Mesothelial cell of epicardium (in vitro differentiated cells): ENCODE measurements around the gene SYK. TPM values are rescaled to one million over a fixed set of nuclear protein-coding genes. Genes with fewer than 3 reads are reported as not detected.
A peak's percentile ranks its signal among the peaks of the same experiment; 100 is the strongest.

Source experiments
- DNase-seq, 2 experiments: peaks; one replicate each; pipeline ENCODE4 v3.0.0; 2021; ENCODE audit warnings: low spot score in 2 of 2; ENCODE audit not compliant: unreplicated experiment in 2 of 2
- H3K27ac Mint-ChIP-seq: 2 replicates; pipeline ENCODE4 v1.8.0; 2021; ENCODE audit warnings: mixed read lengths
- H3K27me3 Mint-ChIP-seq: 2 replicates; pipeline ENCODE4 v1.8.0; 2021; ENCODE audit warnings: low read depth, mixed read lengths
- H3K36me3 Mint-ChIP-seq: 2 replicates; pipeline ENCODE4 v1.8.0; 2021; ENCODE audit warnings: mixed read lengths
- H3K4me1 Mint-ChIP-seq: 2 replicates; pipeline ENCODE4 v1.8.0; 2021; ENCODE audit warnings: mixed read lengths
- H3K4me3 Mint-ChIP-seq: 2 replicates; pipeline ENCODE4 v1.8.0; 2021; ENCODE audit warnings: mild to moderate bottlenecking, moderate library complexity, mixed read lengths
- H3K9me3 Mint-ChIP-seq: 2 replicates; pipeline ENCODE4 v1.8.0; 2021; ENCODE audit warnings: mixed read lengths
- total RNA-seq: library from RNA; stranded (reverse); gene quantifications from 3 replicates; pipeline ENCODE4 v1.2.1, GENCODE V29; 2021
- TF ChIP-seq, protein P1 (sequence below): fragments of 200-600 bp; sonication (generic); IDR thresholded peaks from one replicate; pipeline ENCODE4 v1.5.0; 2021; ENCODE audit warnings: antibody characterized with exemption; ENCODE audit not compliant: unreplicated experiment

Gene SYK
- total RNA-seq, 1 donor from 2014 or later: 3.8 TPM

DNA sequence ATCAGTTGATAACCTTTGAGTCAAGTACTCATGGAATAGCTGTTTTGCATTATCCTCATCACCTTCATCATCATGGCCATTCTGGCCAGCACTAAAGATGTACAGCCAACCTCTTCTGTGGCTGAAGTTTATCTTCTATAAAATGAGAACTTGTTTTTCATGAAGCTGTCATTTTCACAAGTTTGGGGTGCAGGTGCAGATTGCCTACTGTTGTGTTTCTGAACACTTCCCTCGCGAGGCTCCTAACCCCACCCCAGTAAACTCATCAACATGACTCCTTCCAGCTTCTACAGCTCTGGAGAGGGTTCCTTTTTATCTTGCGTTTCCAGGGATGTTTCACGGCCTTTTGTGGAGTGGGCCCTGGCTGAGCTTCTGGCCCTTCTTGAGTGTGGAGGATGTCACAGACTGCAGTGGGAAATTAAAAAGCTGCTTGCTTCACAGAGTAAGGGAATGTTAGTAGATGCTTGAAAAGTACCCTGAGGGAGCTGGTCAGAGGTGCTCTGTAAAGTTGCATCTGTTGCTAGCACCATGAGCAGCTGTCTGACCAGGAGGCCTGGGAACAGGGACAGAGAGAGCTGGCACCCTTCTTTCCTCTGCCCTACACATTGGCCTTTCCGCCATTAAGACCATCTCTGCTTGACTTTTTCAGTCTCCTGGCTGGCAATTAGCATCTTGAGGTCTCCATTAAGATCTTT, 24.9 kb downstream of the SYK start:
- Mint-ChIP-seq H3K9me3 (peaks cover 22% of the 10 kb centered on the region), H3K4me3 (no peak overlapping the region), H3K27me3 (peaks cover 18% of the 10 kb centered on the region), H3K27ac (no peak overlapping the region), H3K36me3 (peaks cover 5% of the 10 kb centered on the region), H3K4me1 (no peaks in the 10 kb centered on the region)
- DNase-seq: no peak
- TF ChIP-seq, protein P1, sequence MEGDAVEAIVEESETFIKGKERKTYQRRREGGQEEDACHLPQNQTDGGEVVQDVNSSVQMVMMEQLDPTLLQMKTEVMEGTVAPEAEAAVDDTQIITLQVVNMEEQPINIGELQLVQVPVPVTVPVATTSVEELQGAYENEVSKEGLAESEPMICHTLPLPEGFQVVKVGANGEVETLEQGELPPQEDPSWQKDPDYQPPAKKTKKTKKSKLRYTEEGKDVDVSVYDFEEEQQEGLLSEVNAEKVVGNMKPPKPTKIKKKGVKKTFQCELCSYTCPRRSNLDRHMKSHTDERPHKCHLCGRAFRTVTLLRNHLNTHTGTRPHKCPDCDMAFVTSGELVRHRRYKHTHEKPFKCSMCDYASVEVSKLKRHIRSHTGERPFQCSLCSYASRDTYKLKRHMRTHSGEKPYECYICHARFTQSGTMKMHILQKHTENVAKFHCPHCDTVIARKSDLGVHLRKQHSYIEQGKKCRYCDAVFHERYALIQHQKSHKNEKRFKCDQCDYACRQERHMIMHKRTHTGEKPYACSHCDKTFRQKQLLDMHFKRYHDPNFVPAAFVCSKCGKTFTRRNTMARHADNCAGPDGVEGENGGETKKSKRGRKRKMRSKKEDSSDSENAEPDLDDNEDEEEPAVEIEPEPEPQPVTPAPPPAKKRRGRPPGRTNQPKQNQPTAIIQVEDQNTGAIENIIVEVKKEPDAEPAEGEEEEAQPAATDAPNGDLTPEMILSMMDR: no peak

- Mint-ChIP-seq H3K9me3 (peaks cover 22% of the 10 kb centered on the region), H3K27ac (no peak overlapping the region), H3K4me3 (no peak overlapping the region), H3K27me3 (peaks cover 18% of the 10 kb centered on the region), H3K36me3 (peaks cover 5% of the 10 kb centered on the region), H3K4me1 (no peaks in the 10 kb centered on the region)
- DNase-seq: peak in 1 of 2 experiments; percentile 2
- TF ChIP-seq, protein P1: no peak
Measured at GRCh38 chr9:90827181-90827871, 25.7 kb downstream of the SYK start.

DNA sequence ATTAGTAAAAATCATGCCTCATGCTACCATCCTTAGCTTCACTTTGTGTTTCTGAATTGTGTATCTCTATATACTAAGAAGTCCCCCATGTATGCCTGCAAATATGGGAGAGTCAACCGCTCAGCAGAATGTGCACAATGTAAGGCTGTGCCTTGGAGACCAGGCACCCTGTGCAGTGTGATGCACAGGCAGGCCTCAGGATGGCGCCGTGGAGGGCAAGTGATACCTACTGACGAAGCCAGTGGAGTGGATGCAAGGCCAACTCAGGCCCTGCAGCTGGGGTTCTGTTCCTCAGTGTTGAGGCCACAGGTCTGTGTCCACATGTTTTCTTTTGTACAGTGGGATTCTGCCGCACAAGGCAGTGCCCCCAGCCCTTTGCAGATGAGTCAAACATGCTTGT, 28.4 kb downstream of the SYK start:
- peaks cover 18% of the 10 kb centered on the region for H3K27me3 Mint-ChIP-seq
- no peak for DNase-seq
- TF ChIP-seq, protein P1: no peak

GRCh38 chr9:90830977-90831376, 29.4 kb downstream of the SYK start:
- Mint-ChIP-seq H3K27ac (no peak overlapping the region), H3K36me3 (no peaks in the 10 kb centered on the region), H3K4me1 (no peaks in the 10 kb centered on the region), H3K27me3 (peaks cover 13% of the 10 kb centered on the region), H3K9me3 (no peaks in the 10 kb centered on the region), H3K4me3 (no peak overlapping the region)
- TF ChIP-seq, protein P1: no peak
- DNase-seq: no peak

More for the DNA sequence above, 28.4 kb downstream of the SYK start:
- peaks cover 6% of the 10 kb centered on the region for H3K9me3 Mint-ChIP-seq
- no peak overlapping the region for H3K4me3 Mint-ChIP-seq
- no peak overlapping the region for H3K27ac Mint-ChIP-seq
- H3K4me1 Mint-ChIP-seq: no peaks in the 10 kb centered on the region
- no peaks in the 10 kb centered on the region for H3K36me3 Mint-ChIP-seq

- TF ChIP-seq, protein P1: no peak
- Mint-ChIP-seq H3K27me3 (peaks cover 10% of the 10 kb centered on the region), H3K4me1 (no peaks in the 10 kb centered on the region), H3K9me3 (no peaks in the 10 kb centered on the region), H3K36me3 (no peaks in the 10 kb centered on the region), H3K4me3 (no peak overlapping the region), H3K27ac (no peak overlapping the region)
- no peak for DNase-seq
Measured at GRCh38 chr9:90832261-90832660, 30.6 kb downstream of the SYK start.
